Neuron (in vitro differentiated cells): ENCODE results near the gene SNX18.
"Not testable (repeated sequence)": the region's sequence is repeated elsewhere in the genome, so short reads cannot be mapped to it uniquely, and the experiment has no call there.

Experiments
- H2AFZ ChIP-seq: one replicate; pipeline ENCODE4 v1.6.1; 2013; ENCODE audit warnings: low read depth, mild to moderate bottlenecking, inconsistent platforms, low read length, moderate library complexity
- H3K27me3 ChIP-seq: one replicate; pipeline ENCODE4 v1.6.1; 2013; ENCODE audit warnings: low read length; ENCODE audit not compliant: insufficient read depth
- H3K36me3 ChIP-seq: one replicate; pipeline ENCODE4 v1.6.1; 2013; ENCODE audit warnings: low read length; ENCODE audit not compliant: insufficient read depth
- H3K4me1 ChIP-seq: one replicate; pipeline ENCODE4 v1.6.1; 2013; ENCODE audit warnings: low read length; ENCODE audit not compliant: insufficient read depth
- H3K4me3 ChIP-seq: 2 replicates; pipeline ENCODE4 v1.5.1; 2013; ENCODE audit warnings: mild to moderate bottlenecking, low read length, moderate library complexity
- H3K9me3 ChIP-seq: one replicate; pipeline ENCODE4 v1.6.1; 2013; ENCODE audit warnings: low read length

SNX18 gene, protein sequence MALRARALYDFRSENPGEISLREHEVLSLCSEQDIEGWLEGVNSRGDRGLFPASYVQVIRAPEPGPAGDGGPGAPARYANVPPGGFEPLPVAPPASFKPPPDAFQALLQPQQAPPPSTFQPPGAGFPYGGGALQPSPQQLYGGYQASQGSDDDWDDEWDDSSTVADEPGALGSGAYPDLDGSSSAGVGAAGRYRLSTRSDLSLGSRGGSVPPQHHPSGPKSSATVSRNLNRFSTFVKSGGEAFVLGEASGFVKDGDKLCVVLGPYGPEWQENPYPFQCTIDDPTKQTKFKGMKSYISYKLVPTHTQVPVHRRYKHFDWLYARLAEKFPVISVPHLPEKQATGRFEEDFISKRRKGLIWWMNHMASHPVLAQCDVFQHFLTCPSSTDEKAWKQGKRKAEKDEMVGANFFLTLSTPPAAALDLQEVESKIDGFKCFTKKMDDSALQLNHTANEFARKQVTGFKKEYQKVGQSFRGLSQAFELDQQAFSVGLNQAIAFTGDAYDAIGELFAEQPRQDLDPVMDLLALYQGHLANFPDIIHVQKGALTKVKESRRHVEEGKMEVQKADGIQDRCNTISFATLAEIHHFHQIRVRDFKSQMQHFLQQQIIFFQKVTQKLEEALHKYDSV

DNA sequence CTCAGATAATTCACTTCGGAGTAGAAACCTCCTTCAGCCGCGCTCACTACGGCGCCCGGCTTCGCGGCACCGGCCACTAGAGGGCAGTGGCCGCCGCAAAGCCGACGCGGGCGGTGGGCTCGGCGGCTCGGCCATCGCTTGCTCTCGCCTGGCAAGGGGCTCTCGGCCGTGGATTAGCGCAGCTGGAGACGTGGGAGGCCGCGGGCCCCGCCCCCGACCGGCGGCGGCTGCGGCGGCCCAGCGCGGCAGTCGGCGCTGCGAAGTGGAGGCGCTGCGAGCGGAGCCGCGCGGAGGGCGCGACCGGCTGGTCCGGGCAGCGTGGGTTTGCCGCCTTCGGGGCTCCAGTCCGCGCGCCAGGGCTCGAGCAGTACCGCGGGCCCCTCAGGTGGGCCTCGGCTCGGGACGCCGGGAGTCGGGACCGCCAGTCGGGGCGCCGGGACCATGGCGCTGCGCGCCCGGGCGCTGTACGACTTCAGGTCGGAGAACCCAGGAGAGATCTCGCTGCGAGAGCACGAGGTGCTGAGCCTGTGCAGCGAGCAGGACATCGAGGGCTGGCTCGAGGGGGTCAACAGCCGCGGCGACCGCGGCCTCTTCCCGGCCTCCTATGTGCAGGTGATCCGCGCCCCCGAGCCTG lies at the start of gene SNX18:
SNX18 (plus strand) TSS at position 248 of the 634 bp plus-strand sequence; CDS start at position 442, 194 bp downstream.
- Histone ChIP-seq H3K27me3 (no peaks in the 10 kb centered on the region), H3K4me1 (peaks cover 52% of the 10 kb centered on the region), H3K36me3 (peaks cover 11% of the 10 kb centered on the region), H3K4me3 (peak within 1 kb of the TSS; percentile 80), H3K9me3 (peaks cover 9% of the 10 kb centered on the region), H2AFZ (peak within 1 kb of the TSS; percentile 67)

DNA sequence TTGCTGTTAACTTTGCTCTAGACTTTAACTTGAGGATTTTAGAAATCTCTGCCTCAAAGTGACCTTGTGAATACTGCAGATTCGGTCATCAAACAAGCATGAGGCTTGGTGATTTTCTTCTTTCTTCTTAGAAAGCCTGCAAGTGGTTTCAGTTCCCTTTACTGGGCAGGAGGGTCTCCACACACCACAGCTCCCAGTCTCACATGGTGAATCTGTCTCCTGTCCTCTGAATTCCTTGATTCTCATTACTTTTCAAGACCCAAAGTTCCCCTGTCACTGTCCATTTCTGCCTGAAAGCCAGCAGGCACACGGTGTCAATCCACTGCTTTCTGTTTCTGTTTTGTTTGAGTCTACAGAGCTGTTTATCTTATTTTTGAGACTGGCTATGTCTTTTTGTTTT lies 47.9 kb upstream of the SNX18 start:
- Histone ChIP-seq H3K4me3 (no peak overlapping the region), H3K4me1 (no peaks in the 10 kb centered on the region), H3K9me3 (no peaks in the 10 kb centered on the region), H3K36me3 (no peaks in the 10 kb centered on the region), H2AFZ (no peak overlapping the region), H3K27me3 (no peaks in the 10 kb centered on the region)

DNA sequence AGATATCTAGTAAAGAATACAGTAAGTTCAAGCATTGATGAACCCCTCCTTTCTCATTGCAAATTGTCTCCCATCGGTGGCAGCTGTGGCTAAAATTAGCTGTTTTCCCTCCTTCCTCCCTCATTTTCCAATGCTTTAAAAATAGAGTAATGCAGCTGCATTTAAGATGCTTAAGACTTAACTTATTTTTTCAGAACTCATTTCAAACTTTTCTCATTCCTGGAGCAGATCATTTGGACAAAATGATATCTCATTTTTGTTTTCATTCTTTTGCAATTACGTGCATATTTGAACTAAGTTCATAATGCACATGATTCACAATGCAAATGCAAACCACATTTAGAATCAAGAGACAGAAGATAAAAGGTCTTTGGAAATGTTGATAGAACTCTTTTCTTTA lies 47.4 kb upstream of the SNX18 start:
- H3K4me3 ChIP-seq, result no peak overlapping the region
- H2AFZ ChIP-seq, result no peak overlapping the region
- no peaks in the 10 kb centered on the region for H3K9me3 ChIP-seq
- H3K27me3 ChIP-seq, result no peaks in the 10 kb centered on the region
- H3K4me1 ChIP-seq, result no peaks in the 10 kb centered on the region
- no peaks in the 10 kb centered on the region for H3K36me3 ChIP-seq

- Histone ChIP-seq H3K36me3 (no peaks in the 10 kb centered on the region), H2AFZ (no peak overlapping the region), H3K9me3 (no peaks in the 10 kb centered on the region), H3K4me1 (no peaks in the 10 kb centered on the region), H3K4me3 (no peak overlapping the region), H3K27me3 (no peaks in the 10 kb centered on the region)
These were observed 46.9 kb upstream of the SNX18 start for GRCh38 chr5:54470677-54471076.

GRCh38 chr5:54471398-54471797 lies 46.2 kb upstream of the SNX18 start:
- H3K4me1 ChIP-seq, result no peaks in the 10 kb centered on the region
- no peak overlapping the region for H2AFZ ChIP-seq
- no peaks in the 10 kb centered on the region for H3K27me3 ChIP-seq
- H3K36me3 ChIP-seq, result no peaks in the 10 kb centered on the region
- no peaks in the 10 kb centered on the region for H3K9me3 ChIP-seq
- H3K4me3 ChIP-seq, result no peak overlapping the region

DNA sequence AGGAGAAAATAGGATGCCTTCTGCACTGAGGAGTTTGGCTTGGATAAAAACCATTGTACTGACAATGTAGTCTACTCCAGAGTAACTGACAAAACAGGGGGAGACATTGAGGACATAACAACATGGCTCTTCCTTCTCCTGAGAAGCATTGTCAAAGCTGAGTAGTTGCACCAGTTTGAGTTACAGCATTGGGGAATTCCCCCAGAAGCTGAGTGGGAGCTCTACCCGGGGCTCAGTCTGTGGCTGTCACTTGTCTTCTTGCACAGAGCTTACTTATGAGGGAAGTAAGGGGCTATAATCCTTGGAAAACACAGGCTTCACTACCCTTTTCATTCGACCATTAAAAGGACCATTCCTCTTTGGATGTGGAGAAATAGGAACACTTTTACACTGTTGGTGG lies 40.9 kb upstream of the SNX18 start:
- Histone ChIP-seq H2AFZ (no peak overlapping the region), H3K4me3 (no peak overlapping the region), H3K9me3 (no peaks in the 10 kb centered on the region), H3K4me1 (no peaks in the 10 kb centered on the region), H3K36me3 (no peaks in the 10 kb centered on the region), H3K27me3 (no peaks in the 10 kb centered on the region)

DNA sequence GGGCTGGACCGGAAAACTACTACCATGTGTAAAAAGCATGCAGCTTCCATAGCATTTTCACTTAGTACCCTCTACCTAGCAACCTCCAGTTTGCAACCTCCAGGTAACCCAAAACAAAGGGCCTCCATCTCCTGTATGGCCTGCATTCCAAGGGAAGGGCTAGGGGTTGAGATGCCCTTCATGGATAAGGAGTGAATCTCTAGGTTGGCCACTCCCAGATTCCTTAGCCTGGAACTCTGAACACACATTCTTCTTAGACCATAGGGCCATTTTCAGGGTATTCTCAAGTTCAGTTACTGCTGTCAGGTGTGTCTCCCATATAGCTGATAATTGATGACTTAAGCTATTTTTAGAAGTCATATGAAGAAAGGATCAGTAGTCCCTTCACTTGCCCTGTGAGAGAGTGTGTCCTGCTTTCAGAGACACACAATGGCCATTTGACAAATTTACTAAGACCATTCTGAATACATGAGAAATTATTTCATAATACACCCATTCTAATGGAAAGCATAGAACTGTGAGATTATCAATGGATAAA lies 39.5 kb upstream of the SNX18 start:
- no peaks in the 10 kb centered on the region for H3K4me1 ChIP-seq
- H3K27me3 ChIP-seq, result no peaks in the 10 kb centered on the region
- no peak overlapping the region for H2AFZ ChIP-seq
- no peaks in the 10 kb centered on the region for H3K36me3 ChIP-seq
- no peak overlapping the region for H3K4me3 ChIP-seq
- H3K9me3 ChIP-seq, result no peaks in the 10 kb centered on the region

GRCh38 chr5:54480296-54480695 lies 37.3 kb upstream of the SNX18 start:
- no peak overlapping the region for H2AFZ ChIP-seq
- H3K4me1 ChIP-seq, result no peaks in the 10 kb centered on the region

GRCh38 chr5:54484219-54484894 lies 33.2 kb upstream of the SNX18 start:
- Histone ChIP-seq H3K27me3 (no peaks in the 10 kb centered on the region), H3K4me3 (no peak overlapping the region), H3K4me1 (no peaks in the 10 kb centered on the region), H3K9me3 (no peaks in the 10 kb centered on the region), H3K36me3 (no peaks in the 10 kb centered on the region), H2AFZ (no peak overlapping the region)

More at GRCh38 chr5:54480296-54480695, 37.3 kb upstream of the SNX18 start:
- H3K36me3 ChIP-seq, result no peaks in the 10 kb centered on the region
- H3K27me3 ChIP-seq, result no peaks in the 10 kb centered on the region
- no peaks in the 10 kb centered on the region for H3K9me3 ChIP-seq
- H3K4me3 ChIP-seq, result no peak overlapping the region

GRCh38 chr5:54485659-54486058 lies 31.9 kb upstream of the SNX18 start:
- not testable (repeated sequence) for H3K36me3 ChIP-seq, H2AFZ ChIP-seq, H3K27me3 ChIP-seq, H3K9me3 ChIP-seq, H3K4me3 ChIP-seq, H3K4me1 ChIP-seq

DNA sequence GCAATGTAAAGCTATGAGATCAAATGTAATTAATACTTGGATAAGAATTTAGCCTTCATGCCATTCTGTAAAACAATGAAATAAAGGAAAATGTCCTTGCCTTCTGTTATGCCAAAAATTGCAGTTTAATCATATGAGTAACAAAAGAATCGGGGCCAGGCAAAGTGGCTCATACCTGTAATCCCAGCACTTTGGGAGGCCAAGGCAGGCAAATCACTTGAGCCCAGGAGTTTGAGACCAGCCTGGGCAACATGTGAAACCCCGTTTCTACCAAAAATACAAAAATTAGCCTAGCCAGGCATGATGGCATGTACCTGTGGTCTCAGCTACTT lies 27.9 kb upstream of the SNX18 start:
- H3K4me1 ChIP-seq, H3K27me3 ChIP-seq, H2AFZ ChIP-seq, H3K9me3 ChIP-seq, H3K4me3 ChIP-seq, H3K36me3 ChIP-seq: not testable (repeated sequence)

DNA sequence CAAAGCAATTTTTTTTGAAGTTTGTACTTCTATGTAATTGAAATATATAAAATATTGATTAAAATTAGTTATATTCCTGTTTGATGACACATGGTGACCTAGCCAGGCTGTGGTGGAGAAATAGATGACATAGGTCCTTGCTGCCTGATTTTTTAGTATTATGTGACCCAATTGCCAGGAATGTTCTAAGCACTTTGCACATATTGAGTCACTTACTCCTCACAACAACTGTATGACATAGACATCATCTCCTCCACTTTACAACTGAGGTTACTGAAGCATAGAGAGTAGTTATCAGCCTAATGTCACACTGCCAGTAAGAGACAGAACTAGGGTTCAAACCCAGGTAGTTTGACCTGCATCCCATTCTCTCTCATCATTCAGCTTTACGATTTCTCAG lies 26.2 kb upstream of the SNX18 start:
- Histone ChIP-seq H3K9me3 (no peaks in the 10 kb centered on the region), H3K36me3 (no peaks in the 10 kb centered on the region), H3K4me3 (no peak overlapping the region), H3K27me3 (peaks cover 3% of the 10 kb centered on the region), H3K4me1 (no peaks in the 10 kb centered on the region), H2AFZ (no peak overlapping the region)

DNA sequence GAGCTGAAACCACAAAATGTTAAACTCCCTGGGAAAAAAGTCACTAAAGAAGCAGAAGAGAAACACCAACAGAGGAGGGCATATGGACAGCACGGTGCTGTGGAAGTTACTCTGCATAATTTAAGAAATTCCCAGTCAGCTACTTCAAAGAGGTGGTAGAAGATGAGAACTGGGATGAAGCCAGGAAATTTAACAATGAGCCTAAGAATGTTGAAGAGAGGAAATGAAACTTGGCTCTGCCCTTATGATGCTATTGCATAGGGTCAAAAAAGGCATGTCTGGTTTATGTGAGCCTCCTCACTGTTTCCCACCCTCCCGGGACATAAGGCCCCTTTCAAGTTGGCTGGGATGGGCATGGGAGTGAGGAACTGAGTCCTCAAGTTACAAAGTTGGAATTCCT lies 25.4 kb upstream of the SNX18 start:
- Histone ChIP-seq H2AFZ (no peak overlapping the region), H3K4me3 (no peak overlapping the region), H3K27me3 (peaks cover 3% of the 10 kb centered on the region), H3K4me1 (no peaks in the 10 kb centered on the region), H3K9me3 (no peaks in the 10 kb centered on the region), H3K36me3 (no peaks in the 10 kb centered on the region)
